GM19239 (cell line): ENCODE measurements around the gene CREM.
A peak's percentile ranks its signal among the peaks of the same experiment; 100 is the strongest.

Experiments used
- DNase-seq: peaks from one replicate; pipeline ENCODE4 v3.0.0; 2011; ENCODE audit warnings: low spot score; ENCODE audit not compliant: insufficient read length
- FAIRE-seq: peaks from 2 replicates; lab custom pipeline; 2011; peaks lifted over from hg19 to GRCh38; lab: Jason Lieb, UNC

Gene CREM

GRCh38 chr10:35133586-35133985 lies 6.9 kb downstream of the CREM start:
- no peak for DNase-seq
- FAIRE-seq, result peak; percentile 89

- peak; percentile 90 for FAIRE-seq
- no peak for DNase-seq
These were observed 9.2 kb downstream of the CREM start for GRCh38 chr10:35135861-35136260.

- DNase-seq (no peak), FAIRE-seq (no peak)
These were observed 9.7 kb downstream of the CREM start for GRCh38 chr10:35136263-35136815.

DNA sequence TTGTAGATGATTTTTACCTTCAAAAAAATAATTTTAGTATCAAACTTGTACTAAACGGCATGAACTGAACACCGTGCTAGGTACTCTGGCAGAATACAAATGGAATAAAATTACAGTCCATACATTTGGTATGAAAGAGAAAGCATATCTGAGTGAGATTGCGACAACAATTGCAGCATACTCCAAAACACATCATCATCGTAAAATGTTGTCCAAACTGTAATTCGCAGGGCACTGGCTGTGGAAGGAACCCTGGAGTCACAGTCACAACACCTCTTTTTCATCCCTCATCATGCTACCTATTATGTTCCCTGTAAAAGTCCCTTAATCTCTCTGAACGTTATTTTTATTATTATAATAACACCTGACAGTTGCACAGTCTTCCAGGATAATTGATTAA lies 13.5 kb downstream of the CREM start:
- DNase-seq (no peak), FAIRE-seq (no peak)

- DNase-seq (no peak), FAIRE-seq (no peak)
These were observed 14.1 kb downstream of the CREM start for GRCh38 chr10:35140727-35141126.

- FAIRE-seq, result no peak
- no peak for DNase-seq
These were observed 23.7 kb downstream of the CREM start for GRCh38 chr10:35150308-35150707.

- FAIRE-seq (no peak), DNase-seq (no peak)
These were observed 26.3 kb downstream of the CREM start for GRCh38 chr10:35152992-35153391.

- FAIRE-seq, result peak; percentile 45
- DNase-seq, result no peak
These were observed 27.1 kb downstream of the CREM start for GRCh38 chr10:35153716-35154115.

- no peak for FAIRE-seq
- DNase-seq, result no peak
These were observed 34.1 kb downstream of the CREM start for GRCh38 chr10:35160743-35161142.

DNA sequence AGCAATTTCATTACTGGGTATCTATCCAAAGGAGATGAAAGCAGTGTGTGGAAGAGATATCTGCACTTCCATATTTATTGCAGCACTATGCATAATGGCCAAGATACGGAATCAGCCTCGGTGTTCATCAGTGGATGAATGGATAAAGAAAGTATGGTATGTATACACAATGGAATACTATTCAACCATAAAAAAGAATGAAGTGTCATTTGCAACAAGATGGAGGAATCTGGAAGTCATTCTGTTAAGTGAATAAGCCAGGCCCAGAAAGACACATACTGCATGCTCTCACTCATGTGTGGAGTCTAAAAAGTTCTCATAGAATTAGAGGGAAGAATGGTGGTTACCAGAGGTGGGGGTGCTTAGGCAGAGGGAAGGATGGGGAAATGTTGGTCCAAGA lies 35.3 kb downstream of the CREM start:
- no peak for DNase-seq
- no peak for FAIRE-seq

DNA sequence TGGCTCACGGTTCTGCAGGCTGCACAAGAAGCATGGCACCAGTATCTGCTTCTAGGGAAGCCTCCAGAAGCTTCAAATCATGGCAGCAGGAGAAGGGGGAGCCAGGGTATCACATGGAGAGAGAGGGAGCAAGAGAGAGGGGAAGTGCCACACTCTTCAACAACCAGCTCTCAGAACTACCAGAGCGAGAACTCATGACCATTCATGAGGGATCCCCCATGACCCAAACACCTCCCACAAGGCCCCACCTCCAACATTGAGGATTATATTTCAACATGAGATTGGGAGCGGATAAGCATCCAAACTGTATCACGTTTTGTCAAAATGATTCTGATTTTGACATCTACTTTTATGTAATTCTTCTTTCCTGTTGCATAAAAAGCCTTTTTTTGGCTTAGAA lies 38.5 kb downstream of the CREM start:
- no peak for DNase-seq
- no peak for FAIRE-seq

DNA sequence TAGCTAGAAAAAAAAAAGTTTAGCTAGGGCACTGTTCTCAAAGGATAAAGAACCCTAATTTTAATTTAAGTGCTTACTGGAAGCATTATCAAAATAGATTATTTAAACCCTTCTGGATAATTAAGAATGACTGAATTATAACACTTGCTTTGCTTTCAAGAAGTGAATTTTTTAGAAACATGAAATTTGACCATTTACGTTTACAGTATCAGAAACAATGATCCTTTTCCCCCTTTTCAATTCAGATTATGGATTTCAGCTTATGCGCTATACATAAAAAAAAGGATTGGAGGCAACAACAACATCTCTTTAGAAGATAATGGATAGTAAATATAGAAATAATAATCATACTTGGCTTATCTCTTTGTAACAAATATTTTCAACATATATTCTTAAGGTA lies 39.2 kb downstream of the CREM start:
- no peak for FAIRE-seq
- no peak for DNase-seq

DNA sequence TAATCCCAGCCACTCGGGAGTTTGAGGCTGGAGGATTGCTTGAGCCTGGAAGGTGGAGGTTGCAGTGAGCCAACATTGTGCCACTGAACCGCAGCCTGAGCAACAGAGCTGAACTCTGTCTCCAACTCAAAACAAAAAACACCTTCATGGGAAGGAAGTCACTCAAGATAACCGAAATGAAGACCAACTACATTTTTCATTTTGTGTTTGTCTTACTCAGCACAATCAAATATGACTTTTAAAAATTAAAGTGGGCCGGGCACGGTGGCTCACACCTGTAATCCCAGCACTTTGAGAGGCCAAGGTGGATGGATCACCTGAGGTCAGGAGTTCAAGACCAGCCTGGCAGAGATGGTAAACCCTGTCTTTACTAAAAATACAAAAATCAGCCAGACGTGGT lies 40.0 kb downstream of the CREM start:
- DNase-seq, result no peak
- FAIRE-seq, result no peak

GRCh38 chr10:35167342-35167741 lies 40.7 kb downstream of the CREM start:
- DNase-seq (no peak), FAIRE-seq (no peak)

DNA sequence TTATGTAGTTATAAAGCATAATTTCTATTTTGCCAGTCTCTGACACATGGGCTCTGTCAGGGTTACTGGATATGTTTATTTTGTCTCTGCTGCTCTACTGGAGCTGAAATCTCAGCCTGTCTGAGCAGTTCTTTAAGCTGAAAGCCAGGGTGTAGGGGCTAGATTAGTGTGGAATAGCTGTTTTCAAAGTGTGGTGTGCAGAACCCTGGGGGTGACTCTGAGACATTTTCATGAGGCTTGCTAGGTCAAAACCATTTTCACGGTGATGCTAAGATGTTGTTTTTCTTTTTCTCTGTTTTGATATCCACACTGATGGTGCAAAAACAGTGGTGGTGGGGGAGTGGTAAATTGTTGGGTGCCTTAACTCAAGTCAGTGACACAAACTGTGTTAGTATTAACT lies 45.5 kb downstream of the CREM start:
- FAIRE-seq, result no peak
- no peak for DNase-seq

GRCh38 chr10:35172574-35172973 lies 45.9 kb downstream of the CREM start:
- DNase-seq (no peak), FAIRE-seq (peak; percentile 47)

GRCh38 chr10:35178331-35178730 lies 51.7 kb downstream of the CREM start:
- DNase-seq (no peak), FAIRE-seq (no peak)

- no peak for DNase-seq
- FAIRE-seq, result peak; percentile 58
These were observed 56.2 kb downstream of the CREM start for GRCh38 chr10:35182631-35183510.

- no peak for DNase-seq
- FAIRE-seq, result peak; percentile 80
These were observed 58.0 kb downstream of the CREM start for GRCh38 chr10:35184527-35185171.

DNA sequence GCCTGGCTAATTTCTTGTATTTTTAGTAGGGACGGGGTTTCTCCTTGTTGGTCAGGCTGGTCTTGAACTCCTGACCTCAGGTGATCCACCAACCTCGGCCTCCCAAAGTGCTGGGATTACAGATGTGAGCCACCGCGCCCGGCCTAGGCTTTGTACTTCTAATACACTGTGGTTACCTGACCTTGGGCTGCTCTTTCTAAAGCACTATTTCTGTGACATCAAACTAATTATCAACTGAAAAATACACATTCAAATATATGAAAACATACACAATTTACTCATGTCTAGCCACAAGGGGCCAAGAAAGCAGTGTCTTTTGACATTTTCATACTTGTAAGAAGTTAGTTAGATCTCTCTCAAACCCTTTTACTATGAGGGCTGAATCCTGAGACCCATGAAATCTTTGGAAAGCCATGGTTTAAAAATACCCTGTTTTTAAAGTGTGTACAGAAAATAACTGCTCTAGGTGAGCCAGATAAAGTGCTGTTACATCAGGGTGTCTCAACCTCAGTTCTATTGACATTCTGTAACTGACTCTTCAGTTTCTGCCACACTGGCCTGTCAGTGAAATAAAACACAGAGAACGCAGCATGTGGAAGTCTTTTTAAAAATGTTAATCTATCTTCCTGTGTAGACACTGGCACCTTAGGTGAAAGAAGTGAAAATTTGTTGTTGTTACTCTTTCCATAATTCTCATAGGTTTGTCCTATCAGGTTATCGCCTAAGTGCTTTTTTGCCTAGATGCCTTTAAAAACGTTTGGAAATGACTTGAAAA lies 58.8 kb downstream of the CREM start:
- DNase-seq (no peak), FAIRE-seq (no peak)

GRCh38 chr10:35188954-35189353 lies 62.3 kb downstream of the CREM start:
- no peak for FAIRE-seq
- DNase-seq, result no peak
